Muscle layer of duodenum (tissue), 2 donors: ENCODE data around the gene CPED1.

ENCODE experiments used
- H3K27ac ChIP-seq: one replicate; pipeline ENCODE4 v1.7.0; 2013; ENCODE audit warnings: mild to moderate bottlenecking, low read length
- H3K27me3 ChIP-seq: one replicate; pipeline ENCODE4 v1.7.0; 2013; ENCODE audit warnings: low read depth, mild to moderate bottlenecking, control low read depth, low read length
- H3K36me3 ChIP-seq, 2 donors: one replicate each; pipeline ENCODE4 v1.7.0; 2013; ENCODE audit warnings: low read length in 2 of 2, control low read depth in 1 of 2, mild to moderate bottlenecking in 1 of 2; ENCODE audit not compliant: insufficient read depth in 2 of 2, control insufficient read depth in 1 of 2
- H3K4me1 ChIP-seq, 2 donors: one replicate each; pipeline ENCODE4 v1.7.0; 2013; ENCODE audit warnings: low read length in 2 of 2, mild to moderate bottlenecking in 2 of 2, control low read depth in 1 of 2, moderate library complexity in 1 of 2; ENCODE audit not compliant: insufficient read depth in 2 of 2, control insufficient read depth in 1 of 2
- H3K4me3 ChIP-seq, 2 donors: one replicate each; pipeline ENCODE4 v1.7.0; 2013; ENCODE audit warnings: low read length in 2 of 2, low read depth in 1 of 2, mild to moderate bottlenecking in 1 of 2
- H3K9me3 ChIP-seq, 2 donors: one replicate each; pipeline ENCODE4 v1.7.0; 2013; ENCODE audit warnings: low read length in 2 of 2, control low read depth in 1 of 2, mild to moderate bottlenecking in 1 of 2; ENCODE audit not compliant: control insufficient read depth in 1 of 2
- donor health status: healthy.

CPED1 gene

DNA sequence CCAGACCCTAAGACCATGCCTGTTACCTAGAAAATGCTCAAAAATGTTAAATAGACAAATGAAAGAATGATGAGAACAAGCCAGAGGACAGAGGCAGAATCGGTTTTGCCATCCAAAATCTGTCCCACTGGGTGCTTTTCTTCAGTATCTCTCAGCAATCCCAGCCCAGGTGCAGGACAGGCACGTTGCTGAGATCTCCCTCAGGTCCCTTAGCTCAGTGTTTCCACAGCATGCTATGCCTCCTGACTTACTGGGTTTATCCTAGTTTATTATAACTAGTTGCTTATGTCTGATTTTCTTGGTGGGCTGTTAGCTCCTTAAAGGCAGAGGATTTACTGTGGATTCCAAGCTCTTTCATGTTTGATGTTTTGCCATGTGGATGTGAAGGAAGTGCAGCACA is 20.3 kb downstream of the CPED1 start:
- no peak overlapping the region for H3K27ac ChIP-seq

DNA sequence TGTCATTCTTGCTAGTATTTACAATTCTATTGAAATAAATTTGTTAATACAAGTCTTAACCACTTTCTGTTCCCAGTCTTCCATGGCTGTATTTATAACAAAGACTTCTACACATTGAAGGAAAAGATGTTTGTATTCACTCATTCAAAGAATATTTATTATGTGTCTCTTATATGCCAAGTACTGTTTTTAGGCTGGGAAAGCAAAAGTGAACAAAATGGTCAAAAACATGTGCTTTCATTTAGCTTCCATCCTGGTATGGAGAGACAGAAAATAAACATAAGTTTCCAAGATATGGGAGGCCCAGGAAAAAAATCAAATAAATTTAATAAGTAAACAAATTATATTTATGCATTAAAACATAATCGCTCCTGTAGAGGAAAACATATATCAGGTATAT is 22.9 kb downstream of the CPED1 start:
- H3K36me3 ChIP-seq = no peaks in the 10 kb centered on the region
- no peak overlapping the region for H3K4me3 ChIP-seq
- no peaks in the 10 kb centered on the region for H3K9me3 ChIP-seq
- H3K27ac ChIP-seq = no peak overlapping the region
- H3K4me1 ChIP-seq = peaks cover 0 to 17% of the 10 kb centered on the region in 2 donors
- no peaks in the 10 kb centered on the region for H3K27me3 ChIP-seq

More for the DNA sequence above, 20.3 kb downstream of the CPED1 start:
- Histone ChIP-seq H3K9me3 (no peaks in the 10 kb centered on the region), H3K4me1 (peaks cover 0 to 17% of the 10 kb centered on the region in 2 donors), H3K36me3 (no peaks in the 10 kb centered on the region), H3K4me3 (no peak overlapping the region), H3K27me3 (no peaks in the 10 kb centered on the region)

GRCh38 chr7:121012170-121012874 is 23.8 kb downstream of the CPED1 start:
- Histone ChIP-seq H3K27ac (no peak overlapping the region), H3K4me1 (peaks cover 0 to 11% of the 10 kb centered on the region in 2 donors), H3K4me3 (no peak overlapping the region)

DNA sequence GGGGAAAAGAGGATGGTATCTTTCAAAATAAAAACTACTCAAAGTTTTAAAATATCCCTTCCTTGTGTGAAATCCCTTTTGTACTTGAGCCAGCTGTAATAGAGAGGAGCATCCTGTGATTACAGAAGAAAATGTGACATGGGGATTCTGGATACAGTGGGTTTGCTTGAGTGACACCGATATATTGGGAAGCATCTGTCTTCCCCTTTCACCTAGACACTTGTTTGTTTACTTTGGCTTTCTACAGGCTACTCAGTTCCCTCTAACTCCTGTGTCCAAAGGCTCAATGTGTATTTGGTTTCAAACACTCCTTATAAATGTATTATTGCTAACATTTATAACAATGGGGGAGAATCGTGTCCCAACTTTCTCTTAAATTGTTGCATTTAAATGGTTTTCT is 24.4 kb downstream of the CPED1 start:
- H3K4me1 ChIP-seq = peaks cover 0 to 16% of the 10 kb centered on the region in 2 donors
- no peak overlapping the region for H3K4me3 ChIP-seq
- H3K27me3 ChIP-seq = no peaks in the 10 kb centered on the region
- no peaks in the 10 kb centered on the region for H3K9me3 ChIP-seq
- H3K27ac ChIP-seq = no peak overlapping the region
- no peaks in the 10 kb centered on the region for H3K36me3 ChIP-seq

More at GRCh38 chr7:121012170-121012874, 23.8 kb downstream of the CPED1 start:
- no peaks in the 10 kb centered on the region for H3K9me3 ChIP-seq
- H3K36me3 ChIP-seq = no peaks in the 10 kb centered on the region
- H3K27me3 ChIP-seq = no peaks in the 10 kb centered on the region

DNA sequence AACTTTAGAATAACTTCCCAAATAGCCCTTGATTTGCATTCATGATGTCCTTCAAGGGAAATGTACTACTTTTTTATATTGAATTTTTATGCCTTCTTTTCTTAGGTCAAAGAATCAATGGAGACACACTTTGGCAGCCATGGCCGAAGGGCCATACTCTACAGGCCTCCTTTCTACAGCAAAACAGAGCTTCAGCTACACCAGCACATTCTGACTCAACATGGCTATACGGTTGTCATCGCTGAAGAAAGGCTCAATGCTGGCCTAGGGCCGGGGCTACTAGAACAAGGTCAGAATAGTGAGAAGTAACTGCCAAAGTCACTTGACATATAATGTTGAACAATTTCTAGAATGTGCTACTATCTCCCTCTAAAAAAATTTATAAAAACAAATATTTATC is 27.0 kb downstream of the CPED1 start:
- no peaks in the 10 kb centered on the region for H3K27me3 ChIP-seq
- H3K4me1 ChIP-seq = peaks cover 0 to 26% of the 10 kb centered on the region in 2 donors
- peak overlapping the region; percentile 25 for H3K27ac ChIP-seq
- H3K4me3 ChIP-seq = no peak overlapping the region
- no peaks in the 10 kb centered on the region for H3K9me3 ChIP-seq
- no peaks in the 10 kb centered on the region for H3K36me3 ChIP-seq

DNA sequence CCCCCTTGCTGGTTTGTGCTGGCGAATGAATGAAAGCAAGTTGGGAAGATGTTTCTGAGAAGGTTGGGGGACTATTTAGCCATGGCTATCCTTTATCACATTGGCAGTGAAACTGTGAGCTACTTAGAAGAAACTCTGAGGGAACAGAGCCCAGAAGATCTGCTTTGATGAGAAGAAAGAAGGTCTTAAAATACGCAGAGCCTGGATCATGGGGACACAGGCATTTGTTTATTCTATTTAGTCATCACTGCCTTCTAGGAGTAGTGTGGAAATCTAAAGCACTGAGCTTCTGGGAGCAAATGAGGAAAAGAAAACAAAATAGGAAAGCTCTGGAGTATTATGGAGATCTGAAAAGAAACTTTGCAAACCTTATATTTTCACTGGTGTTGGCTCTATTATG is 28.5 kb downstream of the CPED1 start:
- no peaks in the 10 kb centered on the region for H3K9me3 ChIP-seq
- H3K27ac ChIP-seq = peak overlapping the region; percentile 34
- H3K4me3 ChIP-seq = no peak overlapping the region
- no peaks in the 10 kb centered on the region for H3K36me3 ChIP-seq
- H3K4me1 ChIP-seq = peaks cover 0 to 26% of the 10 kb centered on the region in 2 donors
- no peaks in the 10 kb centered on the region for H3K27me3 ChIP-seq

DNA sequence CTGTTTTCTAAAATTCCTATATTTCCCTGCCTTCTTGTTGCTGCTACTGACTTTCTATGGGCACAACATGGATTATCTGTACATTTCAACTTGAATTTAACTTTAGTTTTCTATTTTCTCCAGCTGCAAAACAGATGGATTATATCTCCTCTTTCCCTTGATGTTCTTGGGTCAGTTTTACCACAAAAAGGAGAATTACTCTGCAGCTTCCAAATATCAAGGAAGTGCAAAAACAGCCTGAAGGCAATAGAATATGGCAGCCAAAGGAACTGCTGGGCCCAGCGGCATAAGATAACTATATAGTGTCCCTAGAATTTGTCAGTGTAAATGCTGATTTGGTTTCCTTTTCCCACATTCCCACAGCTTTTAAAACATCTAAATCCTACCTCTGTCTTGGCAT is 29.1 kb downstream of the CPED1 start:
- no peak overlapping the region for H3K27ac ChIP-seq
- no peak overlapping the region for H3K4me3 ChIP-seq
- H3K36me3 ChIP-seq = no peaks in the 10 kb centered on the region
- no peaks in the 10 kb centered on the region for H3K9me3 ChIP-seq
- peaks cover 0 to 26% of the 10 kb centered on the region in 2 donors for H3K4me1 ChIP-seq
- H3K27me3 ChIP-seq = no peaks in the 10 kb centered on the region

- H3K27ac ChIP-seq = peak overlapping the region; percentile 28
- no peak overlapping the region for H3K4me3 ChIP-seq
- no peaks in the 10 kb centered on the region for H3K27me3 ChIP-seq
- H3K36me3 ChIP-seq = no peaks in the 10 kb centered on the region
- no peaks in the 10 kb centered on the region for H3K9me3 ChIP-seq
- peaks cover 4 to 26% of the 10 kb centered on the region in 2 donors for H3K4me1 ChIP-seq
Observed at GRCh38 chr7:121019018-121019417, 30.5 kb downstream of the CPED1 start.

DNA sequence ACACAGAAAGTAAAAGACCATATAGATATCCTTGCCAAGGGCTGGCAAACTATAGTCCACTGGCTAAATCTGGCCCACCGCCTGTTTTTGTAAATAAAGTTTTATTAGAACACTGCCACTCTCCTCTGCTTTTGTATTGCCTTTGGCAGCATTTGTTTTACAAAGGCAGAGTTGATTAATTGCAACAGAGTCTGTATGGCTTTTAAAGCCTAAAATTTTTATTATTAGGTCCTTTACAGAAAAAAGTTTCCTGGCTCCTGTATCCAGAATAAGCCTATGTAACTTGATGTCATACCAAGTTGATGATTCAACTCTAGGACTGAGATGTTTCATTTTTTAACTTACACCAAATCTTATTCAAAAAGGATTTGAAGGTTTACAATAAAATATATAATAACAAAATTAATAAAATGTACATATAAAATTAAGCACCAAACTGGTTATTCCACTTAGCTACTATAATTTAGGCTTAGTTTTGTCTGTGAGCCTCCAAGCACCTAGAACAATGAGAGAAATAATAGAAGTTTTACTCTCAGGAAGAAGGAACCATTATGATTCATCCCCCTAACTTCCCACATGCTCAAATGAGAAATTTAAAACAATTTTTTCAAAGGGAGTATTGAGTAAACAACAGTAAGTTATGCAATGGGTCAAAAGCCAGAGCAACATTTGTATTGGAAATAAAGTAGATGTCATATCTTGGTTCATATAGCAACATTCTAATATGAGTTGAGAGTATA is 31.9 kb downstream of the CPED1 start:
- Histone ChIP-seq H3K4me3 (no peak overlapping the region), H3K27ac (peak overlapping the region; percentile 28), H3K36me3 (no peaks in the 10 kb centered on the region), H3K9me3 (no peaks in the 10 kb centered on the region), H3K27me3 (no peaks in the 10 kb centered on the region), H3K4me1 (peaks cover 4 to 27% of the 10 kb centered on the region in 2 donors)

- peak overlapping the region; percentile 49 for H3K27ac ChIP-seq
- no peaks in the 10 kb centered on the region for H3K9me3 ChIP-seq
- H3K36me3 ChIP-seq = no peaks in the 10 kb centered on the region
- H3K27me3 ChIP-seq = no peaks in the 10 kb centered on the region
- no peak overlapping the region for H3K4me3 ChIP-seq
- peaks cover 4 to 26% of the 10 kb centered on the region in 2 donors for H3K4me1 ChIP-seq
Observed at GRCh38 chr7:121020989-121021969, 32.8 kb downstream of the CPED1 start.

DNA sequence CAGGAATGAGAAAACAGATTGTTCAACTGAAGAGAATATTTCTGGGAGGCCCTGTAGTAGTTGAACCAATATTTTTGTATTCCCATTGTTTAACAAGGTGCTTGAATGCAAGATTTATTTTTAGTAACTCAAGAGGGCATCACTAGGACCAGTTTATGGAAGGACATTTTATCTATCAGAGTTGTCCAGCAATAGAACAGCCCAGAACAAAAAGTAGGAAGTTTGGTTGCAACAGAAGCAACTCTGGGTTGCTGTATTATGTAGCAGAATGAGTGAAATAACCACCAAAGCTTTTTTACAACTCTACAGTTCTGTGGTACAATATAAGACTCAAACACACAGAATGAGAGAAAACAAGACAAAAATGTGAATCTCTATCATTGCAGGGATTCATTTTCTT is 34.7 kb downstream of the CPED1 start:
- H3K27me3 ChIP-seq = no peaks in the 10 kb centered on the region
- H3K36me3 ChIP-seq = no peaks in the 10 kb centered on the region
- no peaks in the 10 kb centered on the region for H3K9me3 ChIP-seq
- peak overlapping the region; percentile 56 for H3K27ac ChIP-seq
- peaks cover 4 to 25% of the 10 kb centered on the region in 2 donors for H3K4me1 ChIP-seq
- H3K4me3 ChIP-seq = no peak overlapping the region
